Suppressor macrophage treated with lipopolysaccharide for 4 hours (primary cell): Measurements from ENCODE around the gene EFTUD2.
"Not testable (repeated sequence)": the region's sequence is repeated elsewhere in the genome, so short reads cannot be mapped to it uniquely, and the experiment has no call there.

Source experiments
- DNase-seq: peaks from one replicate; pipeline ENCODE4 v3.0.0-alpha.2; 2020

The EFTUD2 gene

GRCh38 chr17:44899074-44899782, at the start of gene EFTUD2:
Gene EFTUD2, minus strand, starts transcription at chr17:44899445. Its CDS starts 4,924 bp downstream, at chr17:44894521.
- peak; percentile 92 for DNase-seq

GRCh38 chr17:44948315-44948795, 49.1 kb upstream of the EFTUD2 start:
- no peak for DNase-seq

GRCh38 chr17:44947461-44948314, 48.4 kb upstream of the EFTUD2 start, which contains the start of gene KIF18B:
Gene KIF18B, minus strand, starts transcription at chr17:44947773. Its CDS starts 11,429 bp downstream, at chr17:44936344.
- peak; percentile 96 for DNase-seq

GRCh38 chr17:44945652-44946051, 46.4 kb upstream of the EFTUD2 start:
- DNase-seq = not testable (repeated sequence)

- DNase-seq = no peak
Observed at GRCh38 chr17:44942456-44942855, 43.2 kb upstream of the EFTUD2 start.

GRCh38 chr17:44941712-44942331, 42.6 kb upstream of the EFTUD2 start:
- DNase-seq = no peak

- DNase-seq = no peak
Observed at GRCh38 chr17:44940768-44941167, 41.5 kb upstream of the EFTUD2 start.

- no peak for DNase-seq
Observed at GRCh38 chr17:44940317-44940716, 41.1 kb upstream of the EFTUD2 start.

GRCh38 chr17:44935116-44935515, 35.9 kb upstream of the EFTUD2 start:
- DNase-seq = no peak

GRCh38 chr17:44934745-44935105, 35.5 kb upstream of the EFTUD2 start:
- DNase-seq = no peak

- no peak for DNase-seq
Observed at GRCh38 chr17:44933824-44934744, 34.8 kb upstream of the EFTUD2 start.

GRCh38 chr17:44932787-44933097, 33.5 kb upstream of the EFTUD2 start:
- no peak for DNase-seq

- no peak for DNase-seq
Observed at GRCh38 chr17:44932096-44932786, 33.0 kb upstream of the EFTUD2 start.

- no peak for DNase-seq
Observed at GRCh38 chr17:44931376-44931775, 32.1 kb upstream of the EFTUD2 start.

- no peak for DNase-seq
Observed at GRCh38 chr17:44930667-44931066, 31.4 kb upstream of the EFTUD2 start.

- no peak for DNase-seq
Observed at GRCh38 chr17:44928950-44929720, 29.9 kb upstream of the EFTUD2 start.

GRCh38 chr17:44928136-44928535, 28.9 kb upstream of the EFTUD2 start:
- DNase-seq = no peak

- DNase-seq = no peak
Observed at GRCh38 chr17:44927696-44928095, 28.5 kb upstream of the EFTUD2 start.

- no peak for DNase-seq
Observed at GRCh38 chr17:44926821-44927525, 27.7 kb upstream of the EFTUD2 start.
